Body of pancreas (tissue), 4 donors: ENCODE results near the gene USP10. TPM values are rescaled to one million over a fixed set of nuclear protein-coding genes. Genes with fewer than 3 reads are reported as not detected.

Experiments used
- ATAC-seq: fragments of 150-250 bp; one replicate; pipeline ENCODE4 v1.9.1; 2016
- DNase-seq, 4 donors: peaks; one replicate each; pipeline ENCODE4 v3.0.0-alpha.2; 2019
- H3K27ac ChIP-seq, 4 donors: fragments of 200-600 bp; sonication (generic); 1 replicate in 3 of 4; 2 replicates in 1 of 4; pipeline versions ENCODE4 v1.5.1 to v1.6.1; 2016 to 2019; ENCODE audit warnings: mild to moderate bottlenecking in 1 of 4, mixed read lengths in 1 of 4, moderate library complexity in 1 of 4
- H3K27me3 ChIP-seq, 2 donors: fragments of 200-600 bp; sonication (generic); one replicate each; pipeline ENCODE4 v1.6.0; 2016; ENCODE audit warnings: mild to moderate bottlenecking in 1 of 2
- H3K36me3 ChIP-seq, 2 donors: fragments of 200-600 bp; sonication (generic); replicated peaks in 1 of 2; 2 replicates each; pipeline ENCODE4 v1.5.1; 2016; ENCODE audit warnings: low read depth in 2 of 2; ENCODE audit not compliant: insufficient read depth in 1 of 2
- H3K4me1 ChIP-seq: fragments of 200-600 bp; sonication (generic); one replicate; pipeline ENCODE4 v1.6.0; 2016
- H3K4me3 ChIP-seq, 2 donors: fragments of 200-600 bp; sonication (generic); 1 replicate in 1 of 2; 2 replicates in 1 of 2; pipeline ENCODE4 v1.5.1; 2016 to 2019
- H3K9me3 ChIP-seq, 3 donors: fragments of 200-600 bp; sonication (generic); 1 replicate in 2 of 3; 2 replicates in 1 of 3; pipeline ENCODE4 v1.5.1; 2016
- POLR2A ChIP-seq, 3 donors: fragments of 450-650 bp; IDR thresholded peaks; one replicate each; pipeline ENCODE4 v1.6.1; 2016; ENCODE audit warnings: antibody characterized with exemption in 3 of 3, mild to moderate bottlenecking in 2 of 3
- WGBS, 2 donors: methylation state at CpG; one replicate each; pipeline ENCODE4 v1.1.5; 2017; 5-methylcytosine and 5-hydroxymethylcytosine counted together
- intact Hi-C: fragments of 100-400 bp; cut with DNase I; formaldehyde crosslinking; loops from one replicate; pipeline ENCODE4 v1.15.1; 2023
- total RNA-seq, 2 donors: library from RNA; depleted of rRNA; stranded (reverse); fragments of >200 nt; gene quantifications; one replicate each; pipeline ENCODE4 v1.1.0, GENCODE V29; 2016
- TF ChIP-seq, protein P1 (sequence below), 7 experiments: fragments of 450-650 bp in 4 of 7; fragments of 200-600 bp in 3 of 7; sonication (generic) in 3 of 7; IDR thresholded peaks; one replicate each; pipeline ENCODE4 v1.5.1; 2016 to 2019; ENCODE audit warnings: antibody characterized with exemption in 7 of 7

The USP10 gene
- total RNA-seq, 2 donors from 2014 or later = 24.6 to 32.3 TPM

DNA sequence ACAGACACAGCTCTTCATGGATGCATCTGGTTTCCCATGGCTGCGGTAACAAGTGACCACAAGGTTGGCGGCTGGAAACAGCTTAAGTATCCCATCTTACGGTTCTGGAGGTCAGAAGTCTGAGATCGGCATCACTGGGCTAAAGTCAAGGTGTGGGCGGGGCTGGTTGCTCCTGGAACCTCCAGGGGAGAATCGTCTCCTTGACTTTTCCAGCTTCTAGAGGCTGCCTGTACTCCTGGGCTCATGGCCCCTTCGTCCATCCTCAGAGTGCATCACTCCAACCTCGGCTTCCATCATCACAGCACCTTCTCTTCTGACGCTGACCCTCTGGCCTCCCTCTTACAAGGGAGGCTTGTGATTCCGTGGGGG, 107.1 kb downstream of the USP10 start:
- 72 to 81% methylated on average over 6 to 10 of the region's 10 CpGs for WGBS, 2 donors
- no peak for TF ChIP-seq POLR2A (IDR thresholded peaks at IDR 0.05)
- TF ChIP-seq, protein P1, sequence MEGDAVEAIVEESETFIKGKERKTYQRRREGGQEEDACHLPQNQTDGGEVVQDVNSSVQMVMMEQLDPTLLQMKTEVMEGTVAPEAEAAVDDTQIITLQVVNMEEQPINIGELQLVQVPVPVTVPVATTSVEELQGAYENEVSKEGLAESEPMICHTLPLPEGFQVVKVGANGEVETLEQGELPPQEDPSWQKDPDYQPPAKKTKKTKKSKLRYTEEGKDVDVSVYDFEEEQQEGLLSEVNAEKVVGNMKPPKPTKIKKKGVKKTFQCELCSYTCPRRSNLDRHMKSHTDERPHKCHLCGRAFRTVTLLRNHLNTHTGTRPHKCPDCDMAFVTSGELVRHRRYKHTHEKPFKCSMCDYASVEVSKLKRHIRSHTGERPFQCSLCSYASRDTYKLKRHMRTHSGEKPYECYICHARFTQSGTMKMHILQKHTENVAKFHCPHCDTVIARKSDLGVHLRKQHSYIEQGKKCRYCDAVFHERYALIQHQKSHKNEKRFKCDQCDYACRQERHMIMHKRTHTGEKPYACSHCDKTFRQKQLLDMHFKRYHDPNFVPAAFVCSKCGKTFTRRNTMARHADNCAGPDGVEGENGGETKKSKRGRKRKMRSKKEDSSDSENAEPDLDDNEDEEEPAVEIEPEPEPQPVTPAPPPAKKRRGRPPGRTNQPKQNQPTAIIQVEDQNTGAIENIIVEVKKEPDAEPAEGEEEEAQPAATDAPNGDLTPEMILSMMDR (IDR thresholded peaks at IDR 0.05) = no peak
- ATAC-seq (no peak), DNase-seq (no peak)
- peak overlapping the region in 2 of 4 donors; percentile 0 to 32 for H3K27ac ChIP-seq
- no peaks in the 10 kb centered on the region for H3K9me3 ChIP-seq
- no peaks in the 10 kb centered on the region for H3K36me3 ChIP-seq
- no peak overlapping the region for H3K4me3 ChIP-seq
- intact Hi-C loops = no loop called here
- no peaks in the 10 kb centered on the region for H3K4me1 ChIP-seq
- H3K27me3 ChIP-seq = no peaks in the 10 kb centered on the region

DNA sequence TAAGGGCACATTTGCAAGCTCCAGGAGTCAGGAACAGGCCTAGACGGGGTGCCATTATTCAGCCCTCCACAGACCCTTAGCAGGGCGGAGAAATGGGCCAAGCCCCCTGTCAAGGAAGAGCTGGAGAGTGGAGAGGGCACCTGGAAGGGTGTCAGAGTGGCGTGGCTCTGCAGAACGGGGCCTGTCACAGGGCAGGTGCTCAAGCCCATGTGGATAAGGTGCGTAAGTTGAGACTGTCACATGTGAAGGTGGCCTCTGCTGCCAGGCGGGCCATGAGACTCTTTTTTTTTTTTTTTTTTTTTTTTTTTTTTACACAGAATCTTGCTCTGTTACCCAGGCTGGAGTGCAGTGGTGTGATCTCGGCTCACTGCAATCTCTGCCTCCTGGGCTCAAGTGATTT, 108.0 kb downstream of the USP10 start:
- Histone ChIP-seq H3K9me3 (no peaks in the 10 kb centered on the region), H3K36me3 (no peaks in the 10 kb centered on the region), H3K27ac (no peak overlapping the region), H3K4me3 (no peak overlapping the region), H3K4me1 (no peaks in the 10 kb centered on the region), H3K27me3 (no peaks in the 10 kb centered on the region)
- TF ChIP-seq POLR2A (IDR thresholded peaks at IDR 0.05) = no peak
- TF ChIP-seq, protein P1 (IDR thresholded peaks at IDR 0.05) = no peak
- no peak for ATAC-seq
- no peak for DNase-seq
- WGBS, 2 donors = 71 to 78% methylated on average over 7 of the region's 7 CpGs
- intact Hi-C loops = no loop called here

DNA sequence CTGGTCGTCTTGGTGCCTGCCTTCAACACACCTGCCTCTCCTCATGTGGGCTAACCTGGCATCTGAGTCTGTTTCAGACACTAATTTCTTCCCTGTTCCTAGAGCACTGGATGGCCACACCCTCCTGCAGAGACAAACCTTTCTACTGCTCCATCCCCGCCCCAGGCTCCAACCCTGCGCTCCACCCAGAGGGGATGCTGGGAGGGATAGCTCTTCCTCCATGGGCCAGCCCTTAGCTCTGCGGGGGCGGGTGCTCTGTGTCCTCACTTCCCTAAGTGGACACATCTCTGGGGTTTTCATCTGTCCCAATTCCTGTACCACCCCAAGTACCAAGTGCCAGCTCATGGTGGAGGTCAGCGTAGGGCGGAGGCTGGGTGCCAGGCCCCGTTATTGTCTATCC, 109.0 kb downstream of the USP10 start:
- no peak for TF ChIP-seq POLR2A (IDR thresholded peaks at IDR 0.05)
- TF ChIP-seq, protein P1 (IDR thresholded peaks at IDR 0.05) = no peak
- Histone ChIP-seq H3K4me1 (no peaks in the 10 kb centered on the region), H3K27me3 (no peaks in the 10 kb centered on the region), H3K36me3 (no peaks in the 10 kb centered on the region), H3K4me3 (no peak overlapping the region), H3K9me3 (no peaks in the 10 kb centered on the region), H3K27ac (no peak overlapping the region)
- WGBS, 2 donors = 75 to 82% methylated on average over 8 of the region's 8 CpGs
- DNase-seq (no peak), ATAC-seq (no peak)
- intact Hi-C loops = no loop called here

DNA sequence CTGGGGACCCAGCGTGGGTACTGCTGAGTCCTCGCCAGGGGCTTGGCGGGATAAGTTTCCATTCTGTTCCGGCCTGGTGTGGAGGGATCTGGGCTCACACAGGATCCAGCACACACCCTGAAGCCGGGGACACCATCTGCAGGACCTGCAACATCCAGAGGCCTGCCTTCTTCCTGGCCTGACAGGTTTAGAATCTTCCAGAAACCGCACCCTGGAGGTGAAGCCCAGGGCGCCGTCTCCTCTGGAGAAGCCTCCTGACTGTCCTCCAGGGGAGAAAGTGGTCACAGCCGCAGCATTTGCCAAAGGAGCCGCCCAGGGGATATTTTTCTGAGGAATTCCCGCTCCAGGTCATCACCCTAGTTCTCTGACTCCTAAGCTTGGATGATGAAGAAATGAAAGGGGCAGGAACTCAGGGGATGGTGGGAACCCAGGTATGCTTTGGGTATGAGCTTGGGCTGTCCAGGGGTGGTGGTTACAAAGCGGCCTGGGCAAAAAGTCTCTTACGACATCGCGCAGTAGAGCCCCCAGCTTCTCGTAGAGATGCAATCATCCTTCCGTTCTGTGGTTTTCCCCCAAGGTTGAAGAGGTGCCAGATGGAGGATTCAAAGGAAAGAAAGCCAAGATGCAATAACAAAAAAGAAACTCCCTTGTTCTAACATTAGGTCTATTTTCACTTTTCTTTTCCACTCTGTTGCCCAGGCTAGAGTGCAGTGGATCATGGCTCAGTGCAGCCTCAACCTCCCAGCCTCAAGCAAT, 110.9 kb downstream of the USP10 start:
- H3K9me3 ChIP-seq = no peaks in the 10 kb centered on the region
- WGBS, 2 donors = 62 to 85% methylated on average over 16 to 17 of the region's 17 CpGs
- peak in 1 of 4 donors; percentile 40 for DNase-seq
- intact Hi-C loops = no loop called here
- TF ChIP-seq POLR2A (IDR thresholded peaks at IDR 0.05) = no peak
- TF ChIP-seq, protein P1 (IDR thresholded peaks at IDR 0.05) = no peak
- H3K27ac ChIP-seq = no peak overlapping the region
- no peak for ATAC-seq
- no peaks in the 10 kb centered on the region for H3K27me3 ChIP-seq
- no peaks in the 10 kb centered on the region for H3K4me1 ChIP-seq
- H3K4me3 ChIP-seq = no peak overlapping the region
- H3K36me3 ChIP-seq = no peaks in the 10 kb centered on the region

DNA sequence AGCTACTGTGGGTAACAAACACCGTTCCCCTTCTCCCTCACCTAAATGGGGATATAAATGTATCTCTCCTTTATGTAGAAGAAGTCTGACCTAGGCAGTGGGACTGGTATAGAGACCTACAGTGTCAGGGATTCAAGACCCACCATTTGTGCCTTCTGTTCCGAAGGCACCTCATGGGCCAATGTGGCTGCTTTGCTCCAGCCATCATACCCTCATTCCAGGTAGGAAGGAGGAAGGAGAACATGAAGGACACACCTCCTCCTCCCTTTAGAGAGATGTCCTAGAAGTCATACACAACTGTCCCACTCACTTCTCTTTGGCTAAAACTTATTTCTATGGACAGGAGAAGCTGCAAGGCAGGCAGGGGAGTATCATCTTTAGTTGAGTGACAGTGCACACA, 111.7 kb downstream of the USP10 start:
- no peak for ATAC-seq
- TF ChIP-seq POLR2A (IDR thresholded peaks at IDR 0.05) = no peak
- TF ChIP-seq, protein P1 (IDR thresholded peaks at IDR 0.05) = no peak
- intact Hi-C loops = no loop called here
- H3K9me3 ChIP-seq = no peaks in the 10 kb centered on the region
- H3K27me3 ChIP-seq = no peaks in the 10 kb centered on the region
- DNase-seq = no peak
- no peak overlapping the region for H3K4me3 ChIP-seq
- WGBS, 2 donors = 98 to 100% methylated on average over 1 to 2 of the region's 2 CpGs
- no peaks in the 10 kb centered on the region for H3K4me1 ChIP-seq
- no peak overlapping the region for H3K27ac ChIP-seq
- H3K36me3 ChIP-seq = no peaks in the 10 kb centered on the region
